Tibial artery (tissue), 4 donors: ENCODE data around the gene PZP.

Experiments used
- DNase-seq, 2 donors: peaks; one replicate each; pipeline ENCODE4 v3.0.0-alpha.2; 2019
- H3K27ac ChIP-seq, 2 donors: fragments of 200-600 bp; sonication (generic) in 1 of 2; 1 replicate in 1 of 2; 2 replicates in 1 of 2; pipeline ENCODE4 v1.5.1; 2018 to 2019; ENCODE audit warnings: mild to moderate bottlenecking in 1 of 2
- H3K27me3 ChIP-seq, 2 donors: fragments of 200-600 bp; sonication (generic) in 1 of 2; one replicate each; pipeline versions ENCODE4 v1.5.1 to v1.6.0; 2016 to 2019
- H3K36me3 ChIP-seq, 3 donors: fragments of 200-600 bp; sonication (generic) in 2 of 3; one replicate each; pipeline ENCODE4 v1.5.1; 2016 to 2019; ENCODE audit warnings: mild to moderate bottlenecking in 2 of 3
- H3K4me1 ChIP-seq, 4 donors: fragments of 200-600 bp; sonication (generic) in 2 of 4; 1 replicate in 3 of 4; 2 replicates in 1 of 4; pipeline ENCODE4 v1.5.1; 2016 to 2019
- H3K4me3 ChIP-seq, 2 donors: fragments of 200-600 bp; sonication (generic) in 1 of 2; 1 replicate in 1 of 2; 2 replicates in 1 of 2; pipeline ENCODE4 v1.5.1; 2018 to 2019; ENCODE audit warnings: mild to moderate bottlenecking in 2 of 2
- H3K9me3 ChIP-seq, 3 donors: fragments of 200-600 bp; sonication (generic) in 1 of 3; one replicate each; pipeline ENCODE4 v1.5.1; 2016 to 2019
- intact Hi-C: fragments of 100-400 bp; cut with DNase I; formaldehyde crosslinking; loops from one replicate; pipeline ENCODE4 v1.15.0; 2023; ENCODE audit warnings: low total_unique reads
- TF ChIP-seq, protein P1 (sequence below), 2 experiments: fragments of 200-600 bp in 1 of 2; fragments of 450-650 bp in 1 of 2; IDR thresholded peaks; one replicate each; pipeline ENCODE4 v1.5.1; 2017 to 2019; ENCODE audit warnings: antibody characterized with exemption in 2 of 2, mild to moderate bottlenecking in 1 of 2, moderate library complexity in 1 of 2

PZP gene

DNA sequence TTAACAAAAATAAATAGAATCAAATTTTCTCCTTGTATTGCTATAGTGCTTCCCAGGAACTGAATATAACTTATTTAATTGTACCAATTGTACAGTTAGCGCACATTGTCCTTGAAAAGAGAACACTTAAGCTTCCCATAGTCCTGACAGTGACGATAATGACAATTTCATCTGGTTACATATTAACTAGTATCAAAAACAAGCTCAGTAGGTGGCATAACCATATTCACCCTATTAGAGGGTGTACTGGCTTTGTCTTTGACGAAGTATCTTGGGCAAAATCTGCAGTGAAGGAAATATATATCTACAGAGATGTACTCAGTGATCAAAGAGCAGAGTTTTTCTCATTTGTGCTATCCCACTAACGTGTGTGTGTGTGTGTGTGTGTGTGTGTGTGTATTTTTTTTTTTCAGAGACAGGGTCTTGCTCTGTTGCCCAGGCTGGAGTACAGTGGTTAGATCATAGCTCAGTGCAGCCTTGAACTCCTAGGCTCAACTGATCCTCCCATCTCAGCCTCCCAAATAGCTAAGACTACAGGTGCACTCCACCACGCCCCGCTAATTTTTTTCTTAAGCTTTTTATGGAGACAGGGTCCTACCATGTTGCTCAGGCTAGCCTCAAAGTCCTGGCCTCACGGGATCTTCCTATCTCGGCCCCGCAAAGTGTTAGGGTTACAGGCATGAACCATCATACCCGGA, 87.6 kb downstream of the PZP start:
- Histone ChIP-seq H3K27me3 (no peaks in the 10 kb centered on the region), H3K4me1 (peaks cover 0 to 60% (median 36%) of the 10 kb centered on the region in 4 donors), H3K27ac (peak overlapping the region; percentile 83 to 86), H3K36me3 (no peaks in the 10 kb centered on the region), H3K4me3 (no peak overlapping the region), H3K9me3 (no peaks in the 10 kb centered on the region)
- TF ChIP-seq, protein P1, sequence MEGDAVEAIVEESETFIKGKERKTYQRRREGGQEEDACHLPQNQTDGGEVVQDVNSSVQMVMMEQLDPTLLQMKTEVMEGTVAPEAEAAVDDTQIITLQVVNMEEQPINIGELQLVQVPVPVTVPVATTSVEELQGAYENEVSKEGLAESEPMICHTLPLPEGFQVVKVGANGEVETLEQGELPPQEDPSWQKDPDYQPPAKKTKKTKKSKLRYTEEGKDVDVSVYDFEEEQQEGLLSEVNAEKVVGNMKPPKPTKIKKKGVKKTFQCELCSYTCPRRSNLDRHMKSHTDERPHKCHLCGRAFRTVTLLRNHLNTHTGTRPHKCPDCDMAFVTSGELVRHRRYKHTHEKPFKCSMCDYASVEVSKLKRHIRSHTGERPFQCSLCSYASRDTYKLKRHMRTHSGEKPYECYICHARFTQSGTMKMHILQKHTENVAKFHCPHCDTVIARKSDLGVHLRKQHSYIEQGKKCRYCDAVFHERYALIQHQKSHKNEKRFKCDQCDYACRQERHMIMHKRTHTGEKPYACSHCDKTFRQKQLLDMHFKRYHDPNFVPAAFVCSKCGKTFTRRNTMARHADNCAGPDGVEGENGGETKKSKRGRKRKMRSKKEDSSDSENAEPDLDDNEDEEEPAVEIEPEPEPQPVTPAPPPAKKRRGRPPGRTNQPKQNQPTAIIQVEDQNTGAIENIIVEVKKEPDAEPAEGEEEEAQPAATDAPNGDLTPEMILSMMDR (IDR thresholded peaks at IDR 0.05): no peak
- intact Hi-C loops: no loop called here
- no peak for DNase-seq

DNA sequence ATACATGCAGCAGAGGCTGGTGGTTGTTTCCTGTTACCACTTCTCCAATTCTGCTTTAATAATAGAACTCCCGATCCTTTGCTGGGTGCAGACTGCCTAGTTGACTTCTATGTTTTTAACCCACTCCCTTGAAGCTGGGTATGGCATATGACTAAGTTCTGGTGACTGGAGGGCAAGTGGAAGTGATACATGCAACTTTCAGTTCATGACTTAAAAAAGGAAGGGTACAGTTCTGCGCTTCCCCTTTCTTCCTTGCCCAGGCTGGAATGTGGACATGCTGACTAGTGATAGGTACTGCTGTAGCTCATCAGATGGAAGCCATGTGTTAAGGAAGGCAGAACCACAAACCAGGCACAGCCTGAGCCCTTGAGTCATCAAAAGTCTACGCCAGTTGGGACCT, 90.0 kb downstream of the PZP start:
- H3K27me3 ChIP-seq: no peaks in the 10 kb centered on the region
- H3K4me3 ChIP-seq: peak overlapping the region; percentile 9 to 58
- H3K27ac ChIP-seq: peak overlapping the region; percentile 83 to 86
- H3K4me1 ChIP-seq: peaks cover 0 to 55% (median 33%) of the 10 kb centered on the region in 4 donors
- no peaks in the 10 kb centered on the region for H3K9me3 ChIP-seq
- DNase-seq: peak; percentile 54 to 72
- H3K36me3 ChIP-seq: peaks cover 0 to 2% (median 0%) of the 10 kb centered on the region in 3 donors
- intact Hi-C loops: no loop called here
- TF ChIP-seq, protein P1 (IDR thresholded peaks at IDR 0.05): no peak

DNA sequence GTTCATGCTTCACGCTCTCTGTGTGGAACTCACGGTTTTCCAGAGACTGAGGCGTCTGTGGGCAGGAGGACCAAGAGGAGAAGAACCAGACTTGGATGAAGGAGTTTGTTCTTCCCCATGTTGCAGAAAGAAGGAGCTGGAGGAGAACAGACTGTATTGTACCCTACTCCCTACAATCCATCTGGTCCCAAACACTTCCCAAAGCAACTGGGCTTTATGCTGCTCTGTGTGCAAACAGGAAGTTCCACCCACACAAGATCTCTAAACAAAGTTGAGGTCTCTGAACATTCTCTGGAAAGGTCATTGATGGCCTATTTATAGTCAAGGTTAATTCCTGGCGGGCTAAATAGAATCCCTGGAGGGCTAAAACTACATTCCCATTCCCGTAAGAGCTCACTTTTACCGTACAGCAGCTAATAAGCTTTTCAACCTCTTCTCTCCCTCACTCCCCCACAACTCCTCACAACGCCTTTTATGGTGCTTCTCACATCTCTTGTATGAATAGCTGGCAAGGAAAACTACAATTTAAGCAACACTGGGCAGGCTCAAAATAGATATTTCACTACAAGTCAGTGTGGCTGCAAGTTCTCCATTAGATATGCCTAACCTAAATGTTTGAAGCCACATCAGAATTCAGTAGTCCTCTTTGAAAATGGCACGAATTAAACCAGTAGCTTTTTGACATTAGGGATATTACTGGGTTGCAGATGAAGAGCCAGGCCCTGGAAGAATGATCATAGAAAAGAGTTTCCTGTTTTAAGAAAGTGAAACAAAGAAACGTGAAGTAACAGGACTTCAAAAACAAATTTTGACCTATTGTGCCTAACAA, 92.2 kb downstream of the PZP start, which contains the start of gene A2M:
TSS of gene A2M (minus strand) at position 189 of the 829 bp plus-strand sequence. CDS start at position 119, 70 bp downstream.
- peak in 1 of 2 donors; percentile 37 for DNase-seq
- intact Hi-C loops: no loop called here
- Histone ChIP-seq H3K4me3 (peak within 1 kb of the TSS; percentile 50 to 58), H3K27me3 (no peaks in the 10 kb centered on the region), H3K4me1 (peaks cover 0 to 63% (median 36%) of the 10 kb centered on the region in 4 donors), H3K36me3 (peaks cover 7 to 25% (median 18%) of the 10 kb centered on the region in 3 donors), H3K9me3 (no peaks in the 10 kb centered on the region), H3K27ac (peak within 1 kb of the TSS; percentile 83 to 86)
- TF ChIP-seq, protein P1 (IDR thresholded peaks at IDR 0.05): no peak

DNA sequence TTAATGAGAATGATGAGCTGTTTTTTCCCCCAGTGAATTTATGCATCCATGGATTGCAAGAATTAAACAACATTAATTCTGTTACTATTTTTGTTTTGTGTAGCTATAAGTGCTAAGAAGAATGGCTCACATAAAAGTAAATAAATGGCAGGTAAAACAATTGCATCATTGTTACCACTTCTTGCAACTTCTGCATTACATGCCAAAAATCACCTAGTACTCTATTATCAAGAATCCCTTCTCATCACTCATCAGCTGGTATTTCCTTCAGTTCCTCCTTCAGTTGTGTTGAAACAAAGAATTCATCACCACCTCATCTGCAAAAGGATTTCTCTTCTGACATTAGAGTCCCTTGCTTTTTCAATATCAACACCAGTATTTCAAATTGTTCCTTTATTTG, 93.2 kb downstream of the PZP start:
- peaks cover 0 to 60% (median 34%) of the 10 kb centered on the region in 4 donors for H3K4me1 ChIP-seq
- H3K4me3 ChIP-seq: peak overlapping the region; percentile 50 to 58
- H3K27me3 ChIP-seq: no peaks in the 10 kb centered on the region
- DNase-seq: no peak
- peak overlapping the region; percentile 83 to 86 for H3K27ac ChIP-seq
- intact Hi-C loops: no loop called here
- no peaks in the 10 kb centered on the region for H3K9me3 ChIP-seq
- TF ChIP-seq, protein P1 (IDR thresholded peaks at IDR 0.05): no peak
- peaks cover 14 to 34% (median 28%) of the 10 kb centered on the region in 3 donors for H3K36me3 ChIP-seq

DNA sequence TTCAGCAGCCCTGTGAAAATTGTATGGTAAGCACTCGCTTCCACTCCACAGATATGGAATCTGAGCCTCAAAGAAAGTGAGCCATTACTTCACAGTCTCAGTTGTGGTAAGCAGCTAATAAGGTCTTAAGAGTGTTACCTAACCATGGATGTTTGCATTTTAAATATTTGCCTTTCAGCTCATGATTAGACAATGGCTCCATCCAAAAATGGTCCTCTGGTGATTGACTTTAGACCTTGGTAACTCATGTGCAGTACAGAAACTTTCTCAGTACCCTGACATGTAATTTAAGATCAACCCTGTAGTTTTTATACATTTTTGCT, 94.2 kb downstream of the PZP start:
- intact Hi-C loops: no loop called here
- no peak for DNase-seq
- TF ChIP-seq, protein P1 (IDR thresholded peaks at IDR 0.05): no peak
- H3K27me3 ChIP-seq: no peaks in the 10 kb centered on the region
- peaks cover 24 to 44% (median 38%) of the 10 kb centered on the region in 3 donors for H3K36me3 ChIP-seq
- H3K9me3 ChIP-seq: no peaks in the 10 kb centered on the region
- H3K4me1 ChIP-seq: peaks cover 0 to 50% (median 24%) of the 10 kb centered on the region in 4 donors
- H3K4me3 ChIP-seq: peak overlapping the region; percentile 50 to 58
- H3K27ac ChIP-seq: peak overlapping the region; percentile 83 to 86
